ENCODE measurements around the gene MICU2. TPM values are rescaled to one million over a fixed set of nuclear protein-coding genes. Genes with fewer than 3 reads are reported as not detected.

MICU2 gene
- total and polyA plus RNA-seq, 2 donors = 34.0 to 67.7 TPM

DNA sequence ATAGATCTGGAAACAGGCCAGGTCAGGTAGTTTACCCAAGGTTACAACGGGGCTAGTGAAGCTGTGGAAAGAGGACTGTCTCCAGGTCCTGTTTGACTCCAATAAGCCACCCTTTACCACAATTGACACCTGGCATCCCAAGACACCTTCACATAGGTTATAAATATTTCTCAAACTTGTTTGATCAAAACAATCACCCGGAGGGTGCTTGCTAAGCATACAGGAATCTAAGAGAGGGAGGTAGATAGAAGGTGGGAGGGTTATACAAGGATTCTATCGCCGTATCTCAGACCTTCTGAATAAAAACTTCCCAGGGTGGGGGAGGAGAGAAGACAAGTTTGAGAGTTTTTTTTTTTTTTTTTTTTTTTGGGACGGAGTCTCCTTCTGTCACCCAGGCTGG is 55.4 kb downstream of the MICU2 start:
- H3K27ac ChIP-seq (ENCODE audit: low read depth) = no peak overlapping the region

DNA sequence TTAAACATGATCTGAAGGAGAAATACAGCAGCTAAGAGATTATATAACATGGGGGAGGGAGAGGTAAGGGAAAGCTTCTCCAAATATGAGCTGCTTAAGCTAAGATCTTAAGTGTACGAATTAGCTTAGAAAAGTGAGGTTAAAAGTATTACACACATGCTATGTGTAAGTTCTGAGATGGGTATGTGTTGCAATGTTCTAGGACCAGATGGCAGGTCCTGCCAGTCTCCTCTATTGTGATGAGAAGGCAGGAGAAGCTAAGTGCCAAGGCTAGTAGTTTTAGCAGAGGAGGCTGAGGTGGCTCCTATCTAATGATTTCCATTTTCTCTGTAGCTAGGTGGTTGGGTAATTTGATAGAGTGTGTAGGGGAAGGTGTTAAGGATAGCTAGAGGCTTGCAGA is 57.6 kb downstream of the MICU2 start:
- no peak for DNase-seq (ENCODE audit: extremely low spot score)
- no peaks in the 10 kb centered on the region for H3K36me3 ChIP-seq (ENCODE audit: insufficient read depth)
- H3K4me1 ChIP-seq (ENCODE audit: insufficient read depth) = no peaks in the 10 kb centered on the region
- 72% methylated on average over 1 of the region's 1 CpG for WGBS
- H3K4me3 ChIP-seq (ENCODE audit: low read depth, low read length) = no peak overlapping the region
- H3K27ac ChIP-seq (ENCODE audit: low read depth) = no peak overlapping the region

More for the DNA sequence above, 55.4 kb downstream of the MICU2 start:
- no peak for DNase-seq (ENCODE audit: extremely low spot score)
- Histone ChIP-seq H3K4me1 (ENCODE audit: insufficient read depth) (no peaks in the 10 kb centered on the region), H3K36me3 (ENCODE audit: insufficient read depth) (no peaks in the 10 kb centered on the region), H3K4me3 (ENCODE audit: low read depth, low read length) (no peak overlapping the region)
- 86% methylated on average over 5 of the region's 5 CpGs for WGBS

DNA sequence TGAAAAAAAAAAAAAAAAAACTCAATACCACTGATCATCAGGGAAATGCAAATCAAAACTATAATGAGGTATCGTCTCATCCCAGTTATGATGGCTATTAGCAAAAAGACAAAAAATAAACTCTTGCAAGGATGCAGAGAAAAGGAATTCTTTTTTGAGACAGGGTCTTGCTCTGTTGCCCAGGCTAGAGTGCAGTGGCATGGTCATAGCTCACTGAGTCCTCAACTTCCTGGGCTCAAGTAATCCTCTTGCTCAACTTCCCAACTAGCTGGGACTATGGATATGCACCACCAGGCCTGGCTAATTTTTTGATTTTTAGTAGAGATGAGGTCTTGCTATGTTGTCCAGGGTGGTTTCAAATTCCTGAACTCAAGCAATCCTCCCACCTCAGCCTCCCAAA is 59.5 kb downstream of the MICU2 start:
- Histone ChIP-seq H3K27ac (ENCODE audit: low read depth) (no peak overlapping the region), H3K36me3 (ENCODE audit: insufficient read depth) (no peaks in the 10 kb centered on the region), H3K4me3 (ENCODE audit: low read depth, low read length) (no peak overlapping the region), H3K4me1 (ENCODE audit: insufficient read depth) (no peaks in the 10 kb centered on the region)
- WGBS = 100% methylated on average over 1 of the region's 1 CpG
- DNase-seq (ENCODE audit: extremely low spot score) = no peak

DNA sequence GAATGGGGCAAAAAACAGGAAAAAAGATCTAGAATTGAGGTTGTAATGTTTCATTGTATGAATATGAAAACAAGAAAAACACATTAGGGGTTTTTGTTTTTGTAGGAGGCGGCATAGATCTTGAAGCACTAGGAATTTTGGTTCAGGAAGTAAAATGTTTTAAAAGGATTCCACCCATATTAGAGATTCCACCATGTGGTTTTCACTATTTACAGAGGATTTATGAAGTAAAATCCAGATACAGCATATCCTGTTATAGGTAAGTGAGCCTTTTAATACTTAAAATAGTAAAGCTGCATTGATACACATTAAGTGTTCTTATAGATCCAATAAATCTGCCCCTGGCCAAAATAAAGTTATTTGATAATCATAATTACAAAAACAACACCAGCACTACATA is 61.4 kb downstream of the MICU2 start:
- no peak for DNase-seq (ENCODE audit: extremely low spot score)
- no peak overlapping the region for H3K27ac ChIP-seq (ENCODE audit: low read depth)
- H3K4me3 ChIP-seq (ENCODE audit: low read depth, low read length) = no peak overlapping the region
- no peaks in the 10 kb centered on the region for H3K4me1 ChIP-seq (ENCODE audit: insufficient read depth)
- 72% methylated on average over 1 of the region's 1 CpG for WGBS
- H3K36me3 ChIP-seq (ENCODE audit: insufficient read depth) = no peaks in the 10 kb centered on the region

DNA sequence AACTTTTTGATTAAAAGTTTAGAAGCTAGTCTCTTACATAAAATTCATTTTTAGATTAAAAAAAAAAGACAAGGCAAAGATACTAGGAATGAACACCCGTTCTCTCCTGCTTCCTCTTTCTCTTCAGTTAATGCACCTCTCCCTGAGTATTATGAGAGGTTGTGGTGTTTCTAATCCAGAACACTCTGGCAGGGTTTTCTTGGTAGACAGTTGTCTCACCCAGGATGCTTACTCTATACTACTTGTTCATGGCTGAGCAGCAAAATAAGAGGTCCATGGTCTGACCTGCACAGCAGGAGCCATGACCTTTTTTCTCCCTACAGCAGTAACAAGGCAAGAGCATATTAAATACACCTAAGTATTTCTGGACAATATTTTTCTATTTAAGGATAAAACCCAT is 62.0 kb downstream of the MICU2 start:
- DNase-seq (ENCODE audit: extremely low spot score) = no peak
- no peak overlapping the region for H3K4me3 ChIP-seq (ENCODE audit: low read depth, low read length)
- H3K27ac ChIP-seq (ENCODE audit: low read depth) = no peak overlapping the region
- WGBS = 88% methylated on average over 1 of the region's 1 CpG
- no peaks in the 10 kb centered on the region for H3K36me3 ChIP-seq (ENCODE audit: insufficient read depth)
- no peaks in the 10 kb centered on the region for H3K4me1 ChIP-seq (ENCODE audit: insufficient read depth)

DNA sequence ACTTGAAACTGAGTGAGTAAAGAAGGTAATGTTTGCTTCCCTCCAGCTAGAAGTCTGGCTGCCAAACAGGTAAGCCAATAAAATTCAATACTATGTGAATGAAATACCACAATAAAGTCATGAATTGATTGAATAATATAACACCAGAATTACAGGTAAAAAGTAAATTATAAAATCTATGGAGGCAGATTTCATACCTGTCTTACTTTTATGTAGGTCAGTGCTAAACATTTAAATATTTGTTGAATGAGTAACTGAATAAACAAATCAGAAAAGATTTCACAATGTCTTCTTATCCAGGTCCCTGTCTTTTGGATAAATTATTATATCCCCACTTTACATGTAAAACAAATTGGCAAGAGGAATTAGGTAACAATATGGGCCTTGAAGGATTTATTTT is 62.7 kb downstream of the MICU2 start:
- H3K4me3 ChIP-seq (ENCODE audit: low read depth, low read length) = no peak overlapping the region
- H3K36me3 ChIP-seq (ENCODE audit: insufficient read depth) = no peaks in the 10 kb centered on the region
- no peak for DNase-seq (ENCODE audit: extremely low spot score)
- no peak overlapping the region for H3K27ac ChIP-seq (ENCODE audit: low read depth)
- no peaks in the 10 kb centered on the region for H3K4me1 ChIP-seq (ENCODE audit: insufficient read depth)

DNA sequence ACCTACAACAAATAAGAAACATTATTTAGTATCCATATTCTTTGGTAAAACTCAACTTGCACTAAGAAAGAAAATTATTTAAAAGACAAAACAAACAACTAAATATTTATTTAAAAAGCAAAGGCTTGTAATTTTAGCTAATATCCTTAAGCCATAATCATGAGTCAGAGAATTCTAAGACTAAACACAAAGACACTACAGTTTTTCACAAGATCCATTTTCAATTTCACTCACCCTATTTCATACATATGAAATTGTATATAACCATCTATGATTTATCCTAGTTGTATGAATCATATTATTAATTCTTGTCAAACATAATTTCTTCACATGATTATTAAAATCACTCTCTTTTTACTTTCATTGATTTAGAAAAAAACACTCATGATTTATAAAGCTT is 64.3 kb downstream of the MICU2 start:
- Histone ChIP-seq H3K4me1 (ENCODE audit: insufficient read depth) (no peaks in the 10 kb centered on the region), H3K4me3 (ENCODE audit: low read depth, low read length) (no peak overlapping the region), H3K36me3 (ENCODE audit: insufficient read depth) (no peaks in the 10 kb centered on the region), H3K27ac (ENCODE audit: low read depth) (no peak overlapping the region)
- DNase-seq (ENCODE audit: extremely low spot score) = no peak

DNA sequence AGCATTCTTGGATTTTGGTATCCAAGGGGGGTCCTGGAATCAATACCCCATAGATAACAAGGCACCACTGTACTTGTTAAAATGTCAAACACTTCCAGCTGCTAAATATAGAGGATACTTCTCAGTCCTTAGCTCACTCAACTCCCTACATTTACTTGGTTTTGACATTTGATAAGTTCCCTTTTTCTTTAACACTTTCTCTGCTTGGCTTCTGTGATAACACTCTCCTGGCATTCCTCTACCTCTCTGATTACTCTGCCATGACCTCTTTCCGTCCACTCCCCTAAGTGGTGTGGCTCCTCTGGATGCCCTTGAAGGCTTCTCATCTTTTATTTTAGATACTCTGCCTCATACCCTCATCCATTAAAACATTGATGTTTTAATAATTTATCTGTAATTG is 65.2 kb downstream of the MICU2 start:
- DNase-seq (ENCODE audit: extremely low spot score) = no peak
- no peaks in the 10 kb centered on the region for H3K4me1 ChIP-seq (ENCODE audit: insufficient read depth)
- no peaks in the 10 kb centered on the region for H3K36me3 ChIP-seq (ENCODE audit: insufficient read depth)
- 96% methylated on average over 1 of the region's 1 CpG for WGBS
- H3K4me3 ChIP-seq (ENCODE audit: low read depth, low read length) = no peak overlapping the region
- H3K27ac ChIP-seq (ENCODE audit: low read depth) = no peak overlapping the region

DNA sequence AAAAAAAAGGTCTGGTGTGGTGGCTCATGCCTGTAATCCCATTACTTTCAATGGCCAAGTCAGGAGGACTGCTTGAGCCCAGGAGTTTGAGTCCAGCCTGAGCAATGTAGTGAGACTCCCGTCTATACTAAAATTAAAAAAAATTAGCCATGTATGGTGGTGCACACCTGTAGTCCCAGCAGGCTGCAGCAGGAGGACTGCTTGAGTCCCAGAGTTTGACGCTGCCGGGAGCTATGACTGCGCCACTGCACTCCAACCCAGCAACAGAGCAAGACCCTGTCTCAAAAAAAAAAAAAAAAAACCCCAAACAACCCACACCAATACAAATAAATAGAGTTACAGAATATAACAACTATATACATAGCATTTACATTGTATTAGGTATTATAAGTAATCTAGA is 65.7 kb downstream of the MICU2 start:
- Histone ChIP-seq H3K27ac (ENCODE audit: low read depth) (no peak overlapping the region), H3K36me3 (ENCODE audit: insufficient read depth) (no peaks in the 10 kb centered on the region), H3K4me3 (ENCODE audit: low read depth, low read length) (no peak overlapping the region), H3K4me1 (ENCODE audit: insufficient read depth) (no peaks in the 10 kb centered on the region)
- DNase-seq (ENCODE audit: extremely low spot score) = no peak
- over 99% methylated on average over 4 of the region's 4 CpGs for WGBS

DNA sequence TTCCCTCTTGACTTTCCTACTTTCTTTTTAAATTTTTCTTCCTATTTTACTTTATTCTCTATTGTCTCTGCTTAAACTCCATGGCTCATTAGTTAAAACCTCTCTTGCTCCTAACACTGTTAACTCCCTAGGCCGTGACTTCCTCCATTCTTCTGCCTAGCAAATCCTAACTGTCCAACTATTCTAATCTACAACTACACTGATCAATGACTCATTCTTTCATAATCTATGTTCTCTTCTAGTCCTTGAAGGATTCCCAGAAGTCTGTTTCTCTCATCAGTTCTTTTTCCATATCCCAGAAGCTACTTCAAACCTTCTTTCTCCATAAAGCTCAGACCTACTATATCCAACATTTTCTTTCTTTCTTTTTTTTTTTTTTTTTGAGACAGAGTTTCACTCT is 66.9 kb downstream of the MICU2 start:
- WGBS = 95% methylated on average over 1 of the region's 1 CpG

DNA sequence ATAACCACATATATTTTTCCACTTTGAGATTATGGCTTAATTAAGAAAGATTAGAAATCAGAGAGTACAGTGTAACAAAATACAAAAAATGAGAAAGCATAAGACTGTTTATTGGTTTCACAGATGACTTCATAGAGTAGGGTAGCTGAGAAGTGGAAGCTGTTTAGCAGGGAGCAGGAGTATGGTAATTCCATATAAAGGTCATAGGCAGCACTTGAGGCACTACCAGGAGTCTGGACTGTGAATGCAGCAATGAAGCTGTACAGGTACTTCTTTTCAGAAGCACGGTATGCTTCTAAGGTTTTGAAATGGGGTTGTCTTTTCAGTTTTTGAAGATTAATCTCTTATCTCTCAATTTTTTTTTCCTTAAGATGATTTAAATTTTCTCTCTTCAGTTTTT is 69.2 kb downstream of the MICU2 start:
- no peaks in the 10 kb centered on the region for H3K36me3 ChIP-seq (ENCODE audit: insufficient read depth)
- H3K4me1 ChIP-seq (ENCODE audit: insufficient read depth) = no peaks in the 10 kb centered on the region
- no peak overlapping the region for H3K4me3 ChIP-seq (ENCODE audit: low read depth, low read length)
- H3K27ac ChIP-seq (ENCODE audit: low read depth) = no peak overlapping the region
- 95% methylated on average over 1 of the region's 1 CpG for WGBS
- no peak for DNase-seq (ENCODE audit: extremely low spot score)

More for the DNA sequence above, 66.9 kb downstream of the MICU2 start:
- Histone ChIP-seq H3K36me3 (ENCODE audit: insufficient read depth) (no peaks in the 10 kb centered on the region), H3K27ac (ENCODE audit: low read depth) (no peak overlapping the region), H3K4me1 (ENCODE audit: insufficient read depth) (no peaks in the 10 kb centered on the region), H3K4me3 (ENCODE audit: low read depth, low read length) (no peak overlapping the region)
- no peak for DNase-seq (ENCODE audit: extremely low spot score)

DNA sequence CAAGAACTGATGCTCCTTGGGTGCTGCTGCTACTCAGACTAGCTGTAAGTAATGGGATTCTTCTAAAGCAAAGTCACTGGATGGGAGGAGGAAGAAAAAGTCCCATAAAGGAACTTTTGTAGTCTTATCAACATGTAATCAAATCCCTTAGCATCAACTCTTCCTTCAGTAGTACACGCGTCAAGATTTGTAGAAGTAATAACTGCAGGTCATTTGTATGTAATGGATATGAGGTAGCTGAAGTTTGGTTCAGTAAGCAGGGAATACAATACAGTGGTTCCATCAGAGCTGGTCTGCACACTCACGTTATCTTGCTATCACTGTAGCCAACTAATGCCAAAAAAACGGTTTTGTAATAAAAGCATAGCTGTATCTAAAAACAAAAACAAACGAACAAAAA is 72.5 kb downstream of the MICU2 start:
- Histone ChIP-seq H3K36me3 (ENCODE audit: insufficient read depth) (no peaks in the 10 kb centered on the region), H3K27ac (ENCODE audit: low read depth) (no peak overlapping the region), H3K4me1 (ENCODE audit: insufficient read depth) (no peaks in the 10 kb centered on the region), H3K4me3 (ENCODE audit: low read depth, low read length) (no peak overlapping the region)
- WGBS = 81% methylated on average over 5 of the region's 5 CpGs
- no peak for DNase-seq (ENCODE audit: extremely low spot score)

DNA sequence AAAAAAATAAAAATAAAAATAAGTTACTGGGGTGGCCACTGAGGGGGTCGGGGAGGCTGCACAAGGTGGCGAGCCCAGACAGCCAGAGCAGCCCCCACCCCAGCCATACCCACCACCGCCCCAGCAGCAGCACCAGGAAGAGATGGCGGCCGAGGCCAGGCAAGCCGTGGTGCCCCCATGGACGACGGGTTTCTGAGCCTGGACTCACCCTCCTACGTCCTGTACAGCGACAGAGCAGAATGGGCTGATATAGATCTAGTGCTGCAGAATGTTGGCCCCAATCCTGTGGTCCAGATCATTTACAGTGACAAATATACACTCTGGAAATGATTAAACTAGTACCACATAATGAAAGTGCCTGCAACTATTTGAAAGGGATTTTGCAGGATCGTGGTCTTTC is 73.3 kb downstream of the MICU2 start:
- Histone ChIP-seq H3K4me1 (ENCODE audit: insufficient read depth) (no peaks in the 10 kb centered on the region), H3K4me3 (ENCODE audit: low read depth, low read length) (no peak overlapping the region), H3K36me3 (ENCODE audit: insufficient read depth) (no peaks in the 10 kb centered on the region), H3K27ac (ENCODE audit: low read depth) (no peak overlapping the region)
- no peak for DNase-seq (ENCODE audit: extremely low spot score)
- 84% methylated on average over 11 of the region's 11 CpGs for WGBS

DNA sequence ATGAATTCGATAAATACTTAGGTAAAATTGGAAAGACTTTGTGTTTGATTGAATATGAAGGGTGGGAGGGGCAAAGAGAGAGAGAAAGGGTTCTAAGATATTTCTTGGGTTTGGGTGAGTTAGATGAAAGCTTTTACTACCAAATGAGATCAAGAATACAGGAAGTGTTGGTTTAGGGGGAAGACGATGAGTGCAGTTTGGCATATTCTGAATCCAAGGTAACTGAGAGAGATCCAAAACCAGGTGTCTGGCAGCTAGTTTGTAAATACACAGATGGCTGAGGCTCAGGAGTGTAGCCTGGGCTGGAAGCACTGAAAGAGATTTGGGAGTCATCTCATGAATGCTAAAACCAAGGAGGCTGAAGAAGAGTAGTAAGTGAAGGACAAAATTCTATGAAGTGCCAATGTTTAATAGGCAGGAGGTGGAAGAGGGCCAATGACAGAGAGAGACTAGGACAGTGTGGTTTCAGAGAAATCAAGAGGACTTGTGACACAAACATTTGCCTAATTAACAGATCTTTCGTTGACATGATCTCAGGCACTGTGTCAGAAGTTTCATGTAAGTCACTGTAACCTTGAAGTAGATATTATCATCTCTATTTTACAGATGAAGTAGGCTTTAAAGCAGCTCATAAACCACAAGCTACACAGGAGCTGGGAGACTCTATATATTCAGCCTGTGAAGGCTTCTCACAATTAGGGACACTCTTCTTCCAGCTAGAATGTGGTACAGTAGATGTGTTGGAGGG is 74.7 kb downstream of the MICU2 start:
- DNase-seq (ENCODE audit: extremely low spot score) = no peak
- WGBS = 83% methylated on average over 3 of the region's 3 CpGs
- Histone ChIP-seq H3K4me3 (ENCODE audit: low read depth, low read length) (no peak overlapping the region), H3K36me3 (ENCODE audit: insufficient read depth) (no peaks in the 10 kb centered on the region), H3K4me1 (ENCODE audit: insufficient read depth) (no peaks in the 10 kb centered on the region), H3K27ac (ENCODE audit: low read depth) (no peak overlapping the region)

DNA sequence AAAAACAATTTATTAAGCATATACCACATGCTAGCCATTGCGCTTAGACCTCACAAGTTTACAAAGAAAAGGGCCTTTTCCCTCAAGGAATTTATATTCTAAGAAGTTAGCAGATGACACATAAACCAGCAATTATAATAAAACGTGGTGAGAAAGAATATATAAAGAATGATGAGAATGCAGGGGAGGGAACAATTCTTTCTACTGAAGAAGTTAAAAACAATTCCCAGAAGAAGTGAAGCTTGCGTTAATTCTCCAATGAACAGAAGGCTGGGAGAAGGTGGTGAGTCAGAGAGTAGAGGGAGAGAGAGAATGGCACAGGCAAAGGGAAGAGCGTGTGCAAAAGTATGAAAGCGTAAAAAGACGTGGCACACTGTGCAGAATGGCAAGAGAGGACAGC is 75.4 kb downstream of the MICU2 start:
- DNase-seq (ENCODE audit: extremely low spot score) = no peak
- Histone ChIP-seq H3K36me3 (ENCODE audit: insufficient read depth) (no peaks in the 10 kb centered on the region), H3K27ac (ENCODE audit: low read depth) (no peak overlapping the region), H3K4me3 (ENCODE audit: low read depth, low read length) (no peak overlapping the region), H3K4me1 (ENCODE audit: insufficient read depth) (no peaks in the 10 kb centered on the region)
- WGBS = 86% methylated on average over 6 of the region's 6 CpGs
